Thyroid gland (tissue), 4 donors: Measurements from ENCODE around the gene EVC. TPM values are rescaled to one million over a fixed set of nuclear protein-coding genes. Genes with fewer than 3 reads are reported as not detected.
"Not testable (repeated sequence)": the region's sequence is repeated elsewhere in the genome, so short reads cannot be mapped to it uniquely, and the experiment has no call there.

ENCODE experiments used
- DNase-seq, 2 donors: peaks; one replicate each; pipeline ENCODE4 v3.0.0-alpha.2; 2019
- H3K27ac ChIP-seq, 3 donors: fragments of 200-600 bp; sonication (generic); 1 replicate in 2 of 3; 2 replicates in 1 of 3; pipeline ENCODE4 v1.5.1; 2016 to 2019; ENCODE audit warnings: mild to moderate bottlenecking in 1 of 3, moderate library complexity in 1 of 3
- H3K27me3 ChIP-seq: fragments of 200-600 bp; sonication (generic); one replicate; pipeline ENCODE4 v1.5.1; 2019
- H3K36me3 ChIP-seq, 2 donors: fragments of 200-600 bp; sonication (generic); one replicate each; pipeline ENCODE4 v1.5.1; 2016 to 2019
- H3K4me1 ChIP-seq, 2 donors: fragments of 200-600 bp; sonication (generic); one replicate each; pipeline ENCODE4 v1.5.1; 2017 to 2019
- H3K4me3 ChIP-seq, 3 donors: fragments of 200-600 bp; sonication (generic); replicated peaks in 1 of 3; 1 replicate in 2 of 3; 2 replicates in 1 of 3; pipeline ENCODE4 v1.5.1; 2016; ENCODE audit warnings: mild to moderate bottlenecking in 1 of 3
- H3K9me3 ChIP-seq: fragments of 200-600 bp; sonication (generic); one replicate; pipeline ENCODE4 v1.5.1; 2017
- POLR2A ChIP-seq, 2 donors: fragments of 450-650 bp; IDR thresholded peaks; one replicate each; pipeline ENCODE4 v1.6.1; 2017; ENCODE audit warnings: antibody characterized with exemption in 2 of 2, mild to moderate bottlenecking in 2 of 2, moderate library complexity in 1 of 2
- WGBS, 2 donors: methylation state at CpG; one replicate each; pipeline ENCODE4 v1.1.5; 2017; 5-methylcytosine and 5-hydroxymethylcytosine counted together
- intact Hi-C: fragments of 100-400 bp; cut with DNase I; formaldehyde crosslinking; loops from one replicate; pipeline ENCODE4 v1.15.1; 2023
- total RNA-seq, 4 donors: library from RNA; depleted of rRNA; stranded (reverse); fragments of >200 nt; gene quantifications; one replicate each; pipeline ENCODE4 v1.2.3, GENCODE V29; 2016
- TF ChIP-seq, protein P1 (sequence below), 6 experiments: fragments of 200-600 bp in 3 of 6; fragments of 450-650 bp in 3 of 6; sonication (generic) in 3 of 6; IDR thresholded peaks; one replicate each; pipeline ENCODE4 v1.5.1; 2016 to 2019; ENCODE audit warnings: antibody characterized with exemption in 6 of 6, mild to moderate bottlenecking in 2 of 6, inconsistent platforms in 1 of 6, moderate library complexity in 1 of 6

The EVC gene
- total RNA-seq, 4 donors from 2014 or later = 21.4 to 43.6 (median 38.6) TPM

GRCh38 chr4:5852523-5853202, 141.7 kb downstream of the EVC start:
- 72 to 83% methylated on average over 9 of the region's 9 CpGs for WGBS, 2 donors
- no peaks in the 10 kb centered on the region for H3K36me3 ChIP-seq
- H3K27ac ChIP-seq = no peak overlapping the region
- TF ChIP-seq, protein P1, sequence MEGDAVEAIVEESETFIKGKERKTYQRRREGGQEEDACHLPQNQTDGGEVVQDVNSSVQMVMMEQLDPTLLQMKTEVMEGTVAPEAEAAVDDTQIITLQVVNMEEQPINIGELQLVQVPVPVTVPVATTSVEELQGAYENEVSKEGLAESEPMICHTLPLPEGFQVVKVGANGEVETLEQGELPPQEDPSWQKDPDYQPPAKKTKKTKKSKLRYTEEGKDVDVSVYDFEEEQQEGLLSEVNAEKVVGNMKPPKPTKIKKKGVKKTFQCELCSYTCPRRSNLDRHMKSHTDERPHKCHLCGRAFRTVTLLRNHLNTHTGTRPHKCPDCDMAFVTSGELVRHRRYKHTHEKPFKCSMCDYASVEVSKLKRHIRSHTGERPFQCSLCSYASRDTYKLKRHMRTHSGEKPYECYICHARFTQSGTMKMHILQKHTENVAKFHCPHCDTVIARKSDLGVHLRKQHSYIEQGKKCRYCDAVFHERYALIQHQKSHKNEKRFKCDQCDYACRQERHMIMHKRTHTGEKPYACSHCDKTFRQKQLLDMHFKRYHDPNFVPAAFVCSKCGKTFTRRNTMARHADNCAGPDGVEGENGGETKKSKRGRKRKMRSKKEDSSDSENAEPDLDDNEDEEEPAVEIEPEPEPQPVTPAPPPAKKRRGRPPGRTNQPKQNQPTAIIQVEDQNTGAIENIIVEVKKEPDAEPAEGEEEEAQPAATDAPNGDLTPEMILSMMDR (IDR thresholded peaks at IDR 0.05) = no peak
- no peak for TF ChIP-seq POLR2A (IDR thresholded peaks at IDR 0.05)
- no peaks in the 10 kb centered on the region for H3K9me3 ChIP-seq
- H3K4me1 ChIP-seq = no peaks in the 10 kb centered on the region
- no peaks in the 10 kb centered on the region for H3K27me3 ChIP-seq
- no peak for DNase-seq
- no peak overlapping the region for H3K4me3 ChIP-seq
- intact Hi-C loops = no loop called here

- 91 to 95% methylated on average over 3 of the region's 3 CpGs for WGBS, 2 donors
- DNase-seq = no peak
- no peaks in the 10 kb centered on the region for H3K4me1 ChIP-seq
- H3K27me3 ChIP-seq = no peaks in the 10 kb centered on the region
- H3K4me3 ChIP-seq = no peak overlapping the region
- no peak for TF ChIP-seq POLR2A (IDR thresholded peaks at IDR 0.05)
- TF ChIP-seq, protein P1 (IDR thresholded peaks at IDR 0.05) = no peak
- no peaks in the 10 kb centered on the region for H3K36me3 ChIP-seq
- no peaks in the 10 kb centered on the region for H3K9me3 ChIP-seq
- intact Hi-C loops = no loop called here
- H3K27ac ChIP-seq = no peak overlapping the region
Observed at GRCh38 chr4:5854929-5855328, 143.9 kb downstream of the EVC start.

DNA sequence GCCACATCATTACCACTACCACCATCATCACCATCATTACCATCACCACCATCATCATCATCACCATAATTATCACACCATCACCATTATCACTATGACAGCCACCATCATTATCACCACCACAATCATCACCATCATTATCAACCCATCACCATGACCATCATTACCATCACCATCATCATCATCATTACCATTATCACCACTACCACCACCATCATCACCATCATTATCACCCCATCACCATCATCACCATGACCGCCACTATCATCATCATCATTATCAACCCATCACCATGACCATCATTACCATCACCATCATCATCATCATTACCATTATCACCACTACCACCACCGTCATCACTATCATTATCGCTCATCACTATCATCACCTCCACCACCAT, 145.4 kb downstream of the EVC start:
- H3K9me3 ChIP-seq, H3K36me3 ChIP-seq, H3K4me1 ChIP-seq, H3K27me3 ChIP-seq, DNase-seq, intact Hi-C loops, H3K27ac ChIP-seq, H3K4me3 ChIP-seq: not testable (repeated sequence)
- 95 to 96% methylated on average over 3 of the region's 3 CpGs for WGBS, 2 donors

- Histone ChIP-seq H3K27ac (no peak overlapping the region), H3K9me3 (no peaks in the 10 kb centered on the region), H3K4me1 (no peaks in the 10 kb centered on the region), H3K27me3 (no peaks in the 10 kb centered on the region), H3K36me3 (no peaks in the 10 kb centered on the region), H3K4me3 (no peak overlapping the region)
- intact Hi-C loops = no loop called here
- WGBS, 2 donors = 84 to 85% methylated on average over 2 of the region's 2 CpGs
- no peak for DNase-seq
- TF ChIP-seq, protein P1 (IDR thresholded peaks at IDR 0.05) = no peak
- TF ChIP-seq POLR2A (IDR thresholded peaks at IDR 0.05) = no peak
Observed at GRCh38 chr4:5857199-5857598, 146.2 kb downstream of the EVC start.

- intact Hi-C loops = no loop called here
- Histone ChIP-seq H3K36me3 (no peaks in the 10 kb centered on the region), H3K9me3 (no peaks in the 10 kb centered on the region), H3K4me3 (no peak overlapping the region), H3K4me1 (no peaks in the 10 kb centered on the region), H3K27ac (no peak overlapping the region), H3K27me3 (no peaks in the 10 kb centered on the region)
- DNase-seq = no peak
- WGBS, 2 donors = 80 to 82% methylated on average over 16 of the region's 16 CpGs
- TF ChIP-seq, protein P1 (IDR thresholded peaks at IDR 0.05) = no peak
- no peak for TF ChIP-seq POLR2A (IDR thresholded peaks at IDR 0.05)
Observed at GRCh38 chr4:5858020-5858769, 147.2 kb downstream of the EVC start.
